ENCODE data around the gene PLA2G10.

The PLA2G10 gene

DNA sequence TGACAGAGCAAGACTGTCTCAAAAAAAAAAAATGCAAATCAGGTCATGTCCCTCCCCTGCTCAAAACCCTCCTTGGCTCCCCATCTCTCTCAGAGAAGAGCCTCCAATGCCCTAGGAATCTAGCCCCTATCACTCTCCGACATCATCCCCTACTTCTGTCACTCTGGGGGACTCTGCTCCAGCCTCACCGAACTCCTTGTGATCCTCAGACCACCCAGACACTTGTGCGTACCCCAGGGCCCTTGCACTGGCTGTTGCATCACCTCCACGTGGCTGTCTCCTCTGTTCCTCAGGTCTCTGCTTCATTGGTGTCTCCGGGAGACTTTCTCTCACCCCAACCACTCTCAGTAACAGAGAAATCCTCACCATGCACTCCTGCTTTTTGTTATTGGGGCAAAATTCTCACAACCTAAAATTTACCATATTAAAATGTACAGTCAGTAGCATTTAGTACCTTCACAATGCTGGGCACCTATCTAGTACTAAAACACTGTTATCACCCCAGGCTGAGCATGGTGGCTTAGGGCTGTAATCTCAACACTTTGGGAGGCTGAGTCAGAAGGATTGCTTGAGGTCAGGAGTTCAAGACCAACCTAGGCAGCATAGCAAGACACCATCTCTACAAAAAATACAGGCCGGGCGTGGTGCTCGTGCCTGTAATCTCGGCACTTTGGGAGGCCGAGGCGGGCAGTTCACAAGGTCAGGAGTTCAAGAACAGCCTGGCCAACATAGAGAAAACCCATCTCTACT is 15.2 kb downstream of the PLA2G10 start:
- no peaks in the 10 kb centered on the region for H3K27me3 ChIP-seq (ENCODE audit: control insufficient read depth in 3 of 3, insufficient read depth in 3 of 3, low read depth in 1 of 3, low read length in 3 of 3)
- H3K9me3 ChIP-seq (replicated peaks in 1 of 2; ENCODE audit: control insufficient read depth in 2 of 2, insufficient read depth in 1 of 2, low read depth in 1 of 2, low read length in 2 of 2), result no peaks in the 10 kb centered on the region
- H2BK15ac ChIP-seq (ENCODE audit: low read length), result no peak overlapping the region
- no peak for DNase-seq (ENCODE audit: low spot score)
- no peak overlapping the region for H3K4ac ChIP-seq (ENCODE audit: low read length)
- H3K18ac ChIP-seq (ENCODE audit: low read length), result no peak overlapping the region
- H2BK5ac ChIP-seq (ENCODE audit: low read length), result no peak overlapping the region
- no peak overlapping the region for H2AK5ac ChIP-seq (ENCODE audit: low read depth, low read length)
- H3K4me2 ChIP-seq (ENCODE audit: insufficient read depth, low read length, poor library complexity, severe bottlenecking), result no peak overlapping the region
- no peak overlapping the region for H2BK120ac ChIP-seq (ENCODE audit: low read depth, low read length)
- no peak overlapping the region for H3K27ac ChIP-seq (replicated peaks; ENCODE audit: low read length)
- no peaks in the 10 kb centered on the region for H3K36me3 ChIP-seq (replicated peaks in 1 of 2; ENCODE audit: control insufficient read depth in 2 of 2, insufficient read depth in 2 of 2, low read length in 2 of 2)
- H2BK12ac ChIP-seq (ENCODE audit: low read length), result no peak overlapping the region
- H3K4me3 ChIP-seq (ENCODE audit: low read length in 2 of 2), result no peak overlapping the region
- no CpG with 5 or more reads among the region's 11 CpGs for WGBS, 2 donors (ENCODE audit: extremely low coverage in 2 of 2, insufficient read length in 2 of 2, insufficient replicate concordance in 1 of 2)
- no peak overlapping the region for H3K23ac ChIP-seq (ENCODE audit: low read depth, low read length, poor library complexity)
- H4K8ac ChIP-seq (ENCODE audit: low read depth, low read length), result no peak overlapping the region
- H3K9ac ChIP-seq (ENCODE audit: low read depth, low read length, poor library complexity), result no peak overlapping the region
- H3K4me1 ChIP-seq (ENCODE audit: control insufficient read depth in 2 of 2, insufficient read depth in 1 of 2, low read depth in 1 of 2, low read length in 2 of 2), result no peaks in the 10 kb centered on the region
- H3K14ac ChIP-seq (ENCODE audit: low read length), result no peak overlapping the region
- H4K91ac ChIP-seq (ENCODE audit: low read depth, low read length, poor library complexity), result no peak overlapping the region
- H3K79me1 ChIP-seq (ENCODE audit: low read depth, low read length), result no peaks in the 10 kb centered on the region
- no peak overlapping the region for H2AFZ ChIP-seq (ENCODE audit: low read length)

DNA sequence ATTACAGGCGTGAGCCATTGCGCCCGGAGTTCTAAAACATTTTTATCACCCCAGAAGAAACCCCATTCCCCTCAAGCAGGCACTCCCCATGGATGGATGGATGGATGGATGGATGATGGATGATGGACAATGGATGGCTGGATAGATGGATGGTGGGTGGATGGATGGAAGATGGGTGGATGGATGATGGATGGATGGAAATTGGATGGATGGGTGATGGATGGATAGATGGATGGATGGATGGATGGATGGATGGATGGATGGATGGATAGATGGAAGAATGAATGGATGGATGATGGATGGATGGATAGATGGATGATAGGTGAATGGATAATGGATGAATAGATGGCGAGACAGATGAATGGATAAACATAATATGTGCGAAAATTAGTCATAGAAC is 16.5 kb downstream of the PLA2G10 start:
- no peaks in the 10 kb centered on the region for H3K27me3 ChIP-seq (ENCODE audit: control insufficient read depth in 3 of 3, insufficient read depth in 3 of 3, low read depth in 1 of 3, low read length in 3 of 3)
- H3K9ac ChIP-seq (ENCODE audit: low read depth, low read length, poor library complexity), result no peak overlapping the region
- no peak overlapping the region for H3K4me2 ChIP-seq (ENCODE audit: insufficient read depth, low read length, poor library complexity, severe bottlenecking)
- H2AK5ac ChIP-seq (ENCODE audit: low read depth, low read length), result no peak overlapping the region
- H3K4me1 ChIP-seq (ENCODE audit: control insufficient read depth in 2 of 2, insufficient read depth in 1 of 2, low read depth in 1 of 2, low read length in 2 of 2), result no peaks in the 10 kb centered on the region
- no peaks in the 10 kb centered on the region for H3K79me1 ChIP-seq (ENCODE audit: low read depth, low read length)
- H2BK12ac ChIP-seq (ENCODE audit: low read length), result no peak overlapping the region
- WGBS, 2 donors (ENCODE audit: extremely low coverage in 2 of 2, insufficient read length in 2 of 2, insufficient replicate concordance in 1 of 2), result no CpG with 5 or more reads among the region's 5 CpGs
- no peaks in the 10 kb centered on the region for H3K9me3 ChIP-seq (replicated peaks in 1 of 2; ENCODE audit: control insufficient read depth in 2 of 2, insufficient read depth in 1 of 2, low read depth in 1 of 2, low read length in 2 of 2)
- DNase-seq (ENCODE audit: low spot score), result no peak
- H3K18ac ChIP-seq (ENCODE audit: low read length), result no peak overlapping the region
- no peaks in the 10 kb centered on the region for H3K36me3 ChIP-seq (replicated peaks in 1 of 2; ENCODE audit: control insufficient read depth in 2 of 2, insufficient read depth in 2 of 2, low read length in 2 of 2)
- no peak overlapping the region for H4K8ac ChIP-seq (ENCODE audit: low read depth, low read length)
- no peak overlapping the region for H3K4me3 ChIP-seq (ENCODE audit: low read length in 2 of 2)
- no peak overlapping the region for H3K23ac ChIP-seq (ENCODE audit: low read depth, low read length, poor library complexity)
- H3K14ac ChIP-seq (ENCODE audit: low read length), result no peak overlapping the region
- H2BK15ac ChIP-seq (ENCODE audit: low read length), result no peak overlapping the region
- no peak overlapping the region for H3K27ac ChIP-seq (replicated peaks; ENCODE audit: low read length)
- no peak overlapping the region for H2AFZ ChIP-seq (ENCODE audit: low read length)
- H3K4ac ChIP-seq (ENCODE audit: low read length), result no peak overlapping the region
- H4K91ac ChIP-seq (ENCODE audit: low read depth, low read length, poor library complexity), result no peak overlapping the region
- H2BK5ac ChIP-seq (ENCODE audit: low read length), result no peak overlapping the region
- H2BK120ac ChIP-seq (ENCODE audit: low read depth, low read length), result no peak overlapping the region

DNA sequence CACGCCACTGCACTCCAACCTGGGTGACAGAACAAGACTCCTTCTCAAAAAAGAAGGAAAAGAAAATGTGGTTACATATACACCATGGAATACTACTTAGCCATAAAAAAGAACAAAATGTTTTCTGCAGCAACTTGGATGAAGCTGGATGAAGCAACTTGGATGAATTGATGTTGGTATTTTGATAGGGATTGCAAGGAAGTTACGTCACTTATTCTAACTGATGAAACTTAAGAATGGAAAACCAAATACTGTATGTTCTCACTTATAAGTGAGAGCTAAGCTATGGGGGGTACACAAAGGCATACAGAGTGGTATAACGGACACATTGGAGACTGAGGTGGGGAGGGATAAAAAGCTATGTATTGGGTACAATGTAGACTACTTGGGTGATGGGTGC is 17.5 kb downstream of the PLA2G10 start:
- Histone ChIP-seq H4K8ac (ENCODE audit: low read depth, low read length) (no peak overlapping the region), H2BK120ac (ENCODE audit: low read depth, low read length) (no peak overlapping the region), H3K4me1 (ENCODE audit: control insufficient read depth in 2 of 2, insufficient read depth in 1 of 2, low read depth in 1 of 2, low read length in 2 of 2) (no peaks in the 10 kb centered on the region), H3K9me3 (replicated peaks in 1 of 2; ENCODE audit: control insufficient read depth in 2 of 2, insufficient read depth in 1 of 2, low read depth in 1 of 2, low read length in 2 of 2) (no peaks in the 10 kb centered on the region), H3K4me2 (ENCODE audit: insufficient read depth, low read length, poor library complexity, severe bottlenecking) (no peak overlapping the region), H3K4me3 (ENCODE audit: low read length in 2 of 2) (no peak overlapping the region), H3K79me1 (ENCODE audit: low read depth, low read length) (no peaks in the 10 kb centered on the region), H2BK5ac (ENCODE audit: low read length) (no peak overlapping the region), H2AFZ (ENCODE audit: low read length) (no peak overlapping the region), H2AK5ac (ENCODE audit: low read depth, low read length) (no peak overlapping the region), H3K4ac (ENCODE audit: low read length) (no peak overlapping the region), H3K27ac (replicated peaks; ENCODE audit: low read length) (no peak overlapping the region), H3K14ac (ENCODE audit: low read length) (no peak overlapping the region), H4K91ac (ENCODE audit: low read depth, low read length, poor library complexity) (no peak overlapping the region), H3K9ac (ENCODE audit: low read depth, low read length, poor library complexity) (no peak overlapping the region), H3K18ac (ENCODE audit: low read length) (no peak overlapping the region), H2BK12ac (ENCODE audit: low read length) (no peak overlapping the region), H3K23ac (ENCODE audit: low read depth, low read length, poor library complexity) (no peak overlapping the region), H3K27me3 (ENCODE audit: control insufficient read depth in 3 of 3, insufficient read depth in 3 of 3, low read depth in 1 of 3, low read length in 3 of 3) (no peaks in the 10 kb centered on the region), H3K36me3 (replicated peaks in 1 of 2; ENCODE audit: control insufficient read depth in 2 of 2, insufficient read depth in 2 of 2, low read length in 2 of 2) (no peaks in the 10 kb centered on the region), H2BK15ac (ENCODE audit: low read length) (no peak overlapping the region)
- WGBS, 2 donors (ENCODE audit: extremely low coverage in 2 of 2, insufficient read length in 2 of 2, insufficient replicate concordance in 1 of 2), result no CpG with 5 or more reads among the region's 3 CpGs
- DNase-seq (ENCODE audit: low spot score), result no peak

DNA sequence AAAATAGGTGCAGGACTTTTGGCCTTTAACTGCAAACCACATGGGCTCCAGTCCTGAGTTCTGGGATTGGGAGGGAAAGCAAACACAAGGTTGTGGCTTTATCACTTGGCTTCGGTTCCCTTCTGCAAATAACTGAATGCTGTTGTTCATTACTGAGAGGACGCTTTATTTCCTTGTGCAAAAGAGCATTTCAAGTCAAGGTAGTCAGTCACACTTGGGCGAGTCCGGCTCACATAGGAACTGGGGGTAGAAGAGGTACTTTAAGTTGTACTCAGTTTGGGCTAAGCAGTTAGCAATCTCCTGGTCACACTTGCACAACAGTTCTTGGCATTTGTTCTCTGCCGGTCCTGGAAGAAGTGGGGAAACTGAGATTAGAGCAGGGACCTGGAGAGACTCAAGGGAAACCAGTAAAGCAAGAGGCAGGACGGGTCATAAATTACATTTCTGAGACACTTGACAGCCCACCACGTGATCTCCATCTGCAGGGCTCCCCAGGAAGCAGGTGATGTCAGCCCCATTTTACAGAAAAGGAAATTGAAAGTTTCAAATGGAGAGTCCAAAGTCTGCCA is 21.6 kb downstream of the PLA2G10 start:
- no peak for DNase-seq (ENCODE audit: low spot score)
- Histone ChIP-seq H2AK5ac (ENCODE audit: low read depth, low read length) (no peak overlapping the region), H2BK15ac (ENCODE audit: low read length) (no peak overlapping the region), H2BK120ac (ENCODE audit: low read depth, low read length) (no peak overlapping the region), H3K9me3 (replicated peaks in 1 of 2; ENCODE audit: control insufficient read depth in 2 of 2, insufficient read depth in 1 of 2, low read depth in 1 of 2, low read length in 2 of 2) (no peaks in the 10 kb centered on the region), H3K9ac (ENCODE audit: low read depth, low read length, poor library complexity) (no peak overlapping the region), H3K79me1 (ENCODE audit: low read depth, low read length) (no peaks in the 10 kb centered on the region), H3K23ac (ENCODE audit: low read depth, low read length, poor library complexity) (no peak overlapping the region), H3K4me3 (ENCODE audit: low read length in 2 of 2) (no peak overlapping the region), H2BK12ac (ENCODE audit: low read length) (no peak overlapping the region), H3K4ac (ENCODE audit: low read length) (no peak overlapping the region), H3K36me3 (replicated peaks in 1 of 2; ENCODE audit: control insufficient read depth in 2 of 2, insufficient read depth in 2 of 2, low read length in 2 of 2) (peaks cover 5 to 22% of the 10 kb centered on the region in 2 donors), H2BK5ac (ENCODE audit: low read length) (no peak overlapping the region), H3K4me2 (ENCODE audit: insufficient read depth, low read length, poor library complexity, severe bottlenecking) (no peak overlapping the region), H3K18ac (ENCODE audit: low read length) (no peak overlapping the region), H3K27me3 (ENCODE audit: control insufficient read depth in 3 of 3, insufficient read depth in 3 of 3, low read depth in 1 of 3, low read length in 3 of 3) (no peaks in the 10 kb centered on the region), H4K8ac (ENCODE audit: low read depth, low read length) (no peak overlapping the region), H3K14ac (ENCODE audit: low read length) (no peak overlapping the region), H2AFZ (ENCODE audit: low read length) (no peak overlapping the region), H4K91ac (ENCODE audit: low read depth, low read length, poor library complexity) (no peak overlapping the region), H3K27ac (replicated peaks; ENCODE audit: low read length) (no peak overlapping the region), H3K4me1 (ENCODE audit: control insufficient read depth in 2 of 2, insufficient read depth in 1 of 2, low read depth in 1 of 2, low read length in 2 of 2) (no peaks in the 10 kb centered on the region)
- no CpG with 5 or more reads among the region's 7 CpGs for WGBS, 2 donors (ENCODE audit: extremely low coverage in 2 of 2, insufficient read length in 2 of 2, insufficient replicate concordance in 1 of 2)
